RWPE1 (cell line): ENCODE measurements around the gene WAPL.

Experiments
- CTCF ChIA-PET: fragments of 350-600 bp; sonication (Branson Sonifier 250); formaldehyde crosslinking; extraction: SDS; loops from one replicate; lab custom pipeline; 2021; lab: Yijun Ruan, JAX
- POLR2A ChIA-PET: fragments of 400-600 bp; formaldehyde crosslinking; extraction: SDS; loops from one replicate; lab custom pipeline; 2020; ENCODE audit warnings: antibody characterized with exemption; ENCODE audit not compliant: low non-redundant PET; lab: Yijun Ruan, JAX
- DNase-seq: peaks from one replicate; pipeline ENCODE4 v3.0.0; 2012; ENCODE audit warnings: low spot score
- H3K27ac ChIP-seq: fragments of 450-650 bp; 2 replicates; pipeline ENCODE4 v1.5.1; 2017
- CTCF ChIP-seq: fragments of 450-650 bp; conservative IDR thresholded peaks from 2 replicates; pipeline ENCODE4 v1.5.1; 2017; ENCODE audit warnings: low read depth, mild to moderate bottlenecking

WAPL gene

GRCh38 chr10:86423739-86424138 is 97.9 kb downstream of the WAPL start:
- DNase-seq = no peak
- no peak for TF ChIP-seq CTCF
- POLR2A ChIA-PET = interaction anchor here (1.2 kb wide), 1 partner anchor 98 kb away, joined by 3 read pairs; the partner anchor contains the start of gene WAPL
- CTCF ChIA-PET = no interaction called here
- H3K27ac ChIP-seq = no peak overlapping the region

DNA sequence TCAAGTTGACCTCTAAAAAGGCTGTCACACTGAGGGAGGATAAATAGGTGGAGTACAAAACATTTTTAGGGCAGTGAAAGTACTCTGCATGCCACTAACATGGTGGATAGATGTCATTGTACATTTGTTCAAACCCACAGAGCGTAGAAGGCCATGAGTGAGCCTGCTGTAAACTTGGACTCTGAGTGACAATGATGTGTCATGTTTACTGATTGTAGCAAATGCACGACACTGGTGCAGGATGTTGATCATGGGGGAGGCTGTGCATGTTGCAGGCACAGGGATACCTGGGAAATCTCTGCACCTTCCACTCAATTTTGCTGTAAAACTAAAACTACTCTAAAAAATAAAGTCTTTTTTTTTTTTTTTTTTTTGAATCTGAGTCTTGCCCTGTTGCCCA is 102.5 kb downstream of the WAPL start:
- CTCF ChIA-PET = interaction anchor here (0.6 kb wide), 1 partner anchor 264 kb away, joined by 3 read pairs; no protein-coding TSS in a partner anchor
- no peak for DNase-seq
- no peak for TF ChIP-seq CTCF
- no peak overlapping the region for H3K27ac ChIP-seq
- POLR2A ChIA-PET = no interaction called here

GRCh38 chr10:86415583-86415982 is 106.0 kb downstream of the WAPL start:
- no peak for DNase-seq
- TF ChIP-seq CTCF = no peak
- ChIA-PET POLR2A (no interaction called here), CTCF (no interaction called here)
- H3K27ac ChIP-seq = no peak overlapping the region

DNA sequence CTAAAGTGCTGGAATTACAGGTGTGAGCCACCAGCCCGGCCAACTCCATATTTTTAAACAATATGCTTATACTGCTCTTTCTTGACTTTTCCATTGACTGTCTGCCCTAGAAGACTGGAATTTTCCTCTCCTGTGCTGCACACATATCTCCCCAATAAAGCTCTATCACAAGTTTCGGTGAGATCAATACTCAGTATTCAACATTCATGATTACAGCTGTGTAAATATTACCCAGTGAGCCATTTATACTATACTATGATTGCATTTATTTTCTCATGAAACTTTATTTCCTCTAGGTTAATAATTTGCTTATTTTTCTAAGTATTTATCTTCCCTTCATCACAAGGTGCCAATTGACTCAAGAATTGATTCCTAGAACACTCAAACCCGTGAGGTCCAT is 106.5 kb downstream of the WAPL start:
- TF ChIP-seq CTCF = no peak
- no peak for DNase-seq
- ChIA-PET CTCF (no interaction called here), POLR2A (no interaction called here)
- no peak overlapping the region for H3K27ac ChIP-seq

- ChIA-PET CTCF (no interaction called here), POLR2A (no interaction called here)
- H3K27ac ChIP-seq = no peak overlapping the region
- no peak for DNase-seq
- no peak for TF ChIP-seq CTCF
Observed at GRCh38 chr10:86413046-86413728, 108.4 kb downstream of the WAPL start.

DNA sequence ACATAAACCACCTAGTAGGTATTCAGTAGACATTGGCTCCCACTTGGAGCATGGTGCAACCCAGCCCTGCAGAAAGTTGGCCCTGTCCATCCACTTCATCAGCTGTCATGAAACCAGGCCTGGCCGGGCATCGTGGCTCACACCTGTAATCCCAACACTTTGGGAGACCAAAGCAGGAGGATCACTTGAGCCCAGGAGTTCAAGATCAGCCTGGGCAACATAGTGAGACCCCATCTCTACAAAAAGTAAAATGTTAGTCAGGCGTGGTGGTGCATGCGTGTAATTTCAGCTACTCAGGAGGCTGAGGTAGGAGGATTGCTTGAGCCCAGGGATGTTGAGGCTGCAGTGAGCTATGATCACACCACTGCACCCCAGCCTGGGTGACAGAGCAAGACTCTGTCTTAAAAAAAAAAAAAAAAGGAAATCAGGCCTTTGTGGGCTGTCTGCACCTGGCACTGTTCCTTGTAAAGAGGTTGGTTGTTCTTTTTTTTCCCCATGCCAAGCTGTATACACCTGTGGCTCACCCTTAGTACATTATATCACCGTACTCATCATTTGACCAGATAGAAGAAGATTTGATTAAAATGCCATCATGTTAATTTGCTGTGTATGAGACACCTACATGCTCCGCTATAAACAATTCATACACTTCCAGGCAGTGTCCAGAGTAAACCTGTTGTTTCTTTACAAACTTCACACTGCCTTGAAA is 109.6 kb downstream of the WAPL start:
- ChIA-PET CTCF (interaction anchor here (0.6 kb wide), 1 partner anchor 12 kb away, joined by 3 read pairs; no protein-coding TSS in a partner anchor), POLR2A (no interaction called here)
- no peak overlapping the region for H3K27ac ChIP-seq
- DNase-seq = no peak
- no peak for TF ChIP-seq CTCF
